GM19023 (cell line): Measurements from ENCODE around the gene TARS1.
A peak's percentile ranks its signal among the peaks of the same experiment; 100 is the strongest.

ENCODE experiments used
- ATAC-seq: cut with Tn5 transposase; IDR thresholded peaks from one replicate; pipeline ENCODE4 v1.9.1; 2021; ENCODE audit warnings: mild to moderate bottlenecking, moderate library complexity; ENCODE audit not compliant: unreplicated experiment

The TARS1 gene

GRCh38 chr5:33438996-33439395 is 1.8 kb upstream of the TARS1 start:
- ATAC-seq = no peak

DNA sequence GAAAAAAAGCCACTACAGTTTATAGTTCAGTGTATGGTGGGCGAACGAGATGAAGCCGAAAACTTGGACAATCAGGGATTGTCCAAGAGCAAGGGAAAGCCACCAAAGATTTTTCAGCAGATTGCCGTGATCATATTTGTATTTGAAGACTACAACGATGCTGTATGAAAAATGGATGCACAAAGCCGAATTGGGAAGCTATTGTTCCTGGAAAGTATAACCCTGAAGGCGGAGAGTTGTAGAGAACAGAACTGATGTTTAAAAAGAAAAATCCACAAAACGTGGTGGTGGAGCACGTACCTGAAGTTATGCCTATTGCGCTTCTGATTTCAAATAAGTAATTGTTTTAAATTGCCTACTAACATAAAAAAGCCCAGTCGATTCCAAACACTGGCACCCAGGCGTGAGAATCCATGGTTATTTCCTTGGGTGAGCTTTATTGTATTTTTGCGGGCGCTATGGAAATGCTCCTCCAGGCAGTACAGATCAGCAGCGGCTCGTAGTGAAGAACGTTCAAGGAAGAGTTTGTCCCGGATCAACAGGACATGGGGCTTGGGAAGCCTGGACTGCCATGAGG is 772 bp upstream of the TARS1 start:
- peak; percentile 3 for ATAC-seq

DNA sequence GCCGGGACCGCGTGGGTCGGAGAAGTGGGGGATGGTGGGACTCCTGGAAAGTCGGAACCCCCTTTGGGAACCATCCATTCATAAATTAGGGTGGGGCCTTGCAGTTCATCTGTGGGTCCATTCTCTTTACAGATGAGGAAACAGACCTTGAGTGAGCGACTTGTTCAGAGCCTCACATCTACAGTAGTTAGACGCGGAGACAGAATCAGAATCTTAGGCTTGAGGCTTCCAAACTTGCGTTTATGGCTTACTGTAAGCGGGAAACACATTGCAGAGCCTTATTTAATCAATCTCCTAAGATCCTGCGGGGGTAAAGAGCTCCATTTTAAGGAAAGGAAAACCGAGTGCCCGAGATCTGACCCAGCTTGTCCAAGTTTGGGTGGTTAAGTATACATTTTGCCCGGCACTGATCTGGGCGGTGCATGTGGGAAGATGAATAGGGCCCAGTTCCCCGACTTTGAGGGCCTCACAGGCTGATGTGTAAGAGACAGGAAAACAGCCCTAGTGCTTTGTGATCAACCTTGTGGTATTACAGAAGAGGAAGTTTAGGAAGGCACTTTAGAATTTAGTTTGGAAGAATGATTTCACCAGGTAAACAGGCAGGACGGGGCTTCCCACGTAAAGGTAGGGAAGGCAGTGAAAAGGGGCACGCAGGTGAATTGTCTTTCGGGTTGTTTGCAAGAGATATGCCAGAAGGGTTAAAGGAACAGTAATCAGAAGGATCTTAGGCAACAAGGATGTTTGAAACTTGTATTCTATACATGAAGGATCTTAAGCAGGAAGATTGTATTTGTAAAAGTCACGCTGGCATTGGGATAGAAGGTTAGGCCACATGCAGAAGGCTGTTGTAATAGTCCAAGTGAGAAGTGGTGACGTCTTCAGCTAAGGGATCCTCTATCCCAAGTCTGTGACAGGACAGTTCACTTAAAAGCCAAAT is 744 bp downstream of the TARS1 start:
- ATAC-seq = peak; percentile 35

DNA sequence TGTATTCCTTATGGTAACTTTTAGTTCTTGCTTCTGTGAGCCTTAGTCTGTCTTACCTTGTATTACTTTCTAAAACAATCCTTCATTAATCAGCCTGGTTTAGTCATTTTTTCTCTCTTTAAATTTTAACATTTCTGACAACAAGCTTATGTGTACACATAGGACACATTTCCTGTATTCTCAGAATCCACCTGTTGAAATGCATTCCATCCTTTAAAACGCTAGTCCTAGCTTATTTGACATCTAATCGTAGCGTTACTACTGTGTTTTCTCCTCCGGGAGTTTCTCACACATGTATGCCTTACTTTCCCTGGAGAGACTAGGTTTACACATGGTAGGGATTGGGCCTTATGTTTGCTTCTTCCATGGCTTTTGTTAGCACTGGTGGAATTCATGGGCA is 3.8 kb downstream of the TARS1 start:
- ATAC-seq = no peak

GRCh38 chr5:33445798-33446197 is 5.0 kb downstream of the TARS1 start:
- ATAC-seq = no peak

DNA sequence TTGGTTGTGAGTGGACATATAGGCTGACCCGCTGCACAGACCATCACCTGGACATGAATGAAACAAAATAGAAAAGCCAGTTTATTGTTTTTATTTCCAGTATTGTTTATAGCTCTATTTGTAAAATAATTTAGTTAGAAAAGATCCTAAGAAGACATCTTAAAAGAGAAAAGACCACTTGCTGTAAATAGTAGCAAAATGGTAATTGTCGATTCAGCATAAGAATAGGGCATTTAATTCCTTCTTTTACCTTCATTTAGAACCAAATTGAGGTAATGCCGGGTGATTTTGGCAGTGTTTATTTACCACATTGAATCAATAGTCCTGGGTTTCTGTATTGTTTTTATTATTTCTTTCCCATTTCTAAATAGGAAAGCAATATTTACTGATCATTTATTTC is 7.4 kb downstream of the TARS1 start:
- no peak for ATAC-seq

DNA sequence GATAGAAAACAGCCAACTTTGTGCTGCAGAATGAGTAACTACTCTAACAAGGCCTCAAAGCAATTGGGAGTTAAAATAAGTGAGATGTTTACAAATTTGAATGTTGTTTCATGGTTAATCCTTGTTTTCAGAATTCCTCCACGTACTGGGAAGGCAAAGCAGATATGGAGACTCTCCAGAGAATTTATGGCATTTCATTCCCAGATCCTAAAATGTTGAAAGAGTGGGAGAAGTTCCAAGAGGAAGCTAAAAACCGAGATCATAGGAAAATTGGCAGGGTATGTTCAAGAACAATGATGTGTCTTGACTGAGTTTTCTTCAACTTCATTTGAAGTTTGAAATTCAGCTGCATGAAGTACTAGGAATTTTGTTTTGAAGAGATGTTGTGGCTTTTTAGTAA is 16.4 kb downstream of the TARS1 start:
- no peak for ATAC-seq

DNA sequence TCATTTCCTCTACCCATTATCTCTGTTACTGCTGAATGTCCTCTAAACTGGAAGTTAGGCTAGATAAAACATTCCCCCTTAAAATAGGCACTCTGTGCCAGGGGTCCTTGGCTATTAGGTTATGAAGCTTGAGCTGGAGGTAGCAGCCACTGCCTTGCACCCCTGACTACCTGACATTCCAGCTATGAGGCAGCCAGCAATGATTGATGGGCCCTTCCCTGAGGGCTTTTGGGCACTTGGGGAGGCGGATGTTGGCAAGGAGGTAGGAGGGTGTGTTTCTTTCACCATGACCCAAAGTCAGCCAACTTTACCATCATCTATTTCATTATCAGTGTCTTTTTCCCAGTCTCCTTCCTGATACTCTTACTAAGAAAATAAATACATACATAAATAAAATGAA is 17.1 kb downstream of the TARS1 start:
- no peak for ATAC-seq

DNA sequence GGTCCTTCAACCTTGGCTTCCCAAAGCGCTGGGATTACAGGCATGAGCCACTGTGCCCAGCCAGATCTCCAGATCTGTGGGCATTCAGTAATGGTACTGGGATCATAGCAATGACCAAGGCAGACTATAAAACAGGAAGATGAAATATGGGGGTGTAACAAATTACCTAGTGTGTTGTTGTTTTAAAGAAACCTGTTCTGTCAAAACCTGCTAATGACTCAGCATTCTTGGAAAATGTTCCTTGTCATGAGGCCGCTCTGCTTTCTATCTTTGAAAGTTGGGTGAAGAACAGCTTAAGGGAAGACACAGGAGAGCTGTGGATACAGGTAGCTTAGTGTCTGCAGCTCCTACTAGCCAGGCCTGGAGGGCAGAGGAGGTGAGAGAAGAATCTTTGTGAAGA is 19.4 kb downstream of the TARS1 start:
- no peak for ATAC-seq

GRCh38 chr5:33462456-33462855 is 21.7 kb downstream of the TARS1 start:
- ATAC-seq = no peak

DNA sequence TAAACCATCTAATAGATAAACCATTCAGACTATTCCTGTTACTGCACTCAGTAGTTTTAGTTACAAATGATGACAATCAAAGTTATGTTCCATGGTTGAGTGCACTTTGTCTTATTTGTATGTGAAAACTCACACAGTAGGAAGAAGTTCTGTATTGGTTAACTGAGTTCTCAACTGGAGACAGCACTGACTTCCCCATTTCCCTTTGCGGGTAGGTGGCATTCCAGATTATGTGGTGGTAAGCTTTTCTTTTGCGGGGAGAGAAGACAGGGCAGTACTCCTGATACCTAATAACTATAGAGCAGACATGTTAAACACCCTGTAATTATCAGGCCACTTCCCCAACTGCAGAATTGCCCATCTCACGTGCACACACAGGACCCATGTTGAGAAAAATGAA is 24.4 kb downstream of the TARS1 start:
- no peak for ATAC-seq

DNA sequence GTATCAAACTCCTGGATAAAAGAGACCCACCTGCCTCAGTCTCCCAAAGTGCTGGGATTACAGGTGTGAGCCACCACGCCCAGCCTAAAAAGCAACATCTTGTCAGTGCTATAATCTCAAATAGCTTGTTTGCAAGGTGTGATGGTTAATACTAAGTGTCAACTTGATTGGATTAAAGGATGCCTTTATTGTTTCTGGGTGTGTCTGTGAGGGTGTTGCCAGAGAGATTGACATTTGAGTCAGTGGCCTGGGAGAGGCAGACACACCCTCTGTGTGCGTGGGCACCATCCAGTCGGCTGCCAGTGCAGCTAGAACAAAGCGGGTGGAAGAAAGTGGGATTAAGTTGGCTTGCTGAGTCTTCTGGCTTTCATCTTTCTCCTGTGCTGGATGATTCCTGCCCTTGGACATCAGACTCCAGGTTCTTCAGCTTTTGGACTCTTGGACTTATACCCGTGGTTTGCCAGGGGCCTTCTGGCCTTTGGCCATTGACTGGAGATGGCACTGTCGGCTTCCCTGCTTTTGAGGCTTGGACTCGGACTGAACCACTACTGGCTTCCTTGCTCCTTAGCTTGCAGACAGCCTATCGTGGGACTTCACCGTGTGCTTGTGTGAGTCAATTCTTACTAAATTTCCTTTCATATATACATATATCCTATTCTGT is 28.1 kb downstream of the TARS1 start:
- ATAC-seq = no peak

- ATAC-seq = no peak
Observed at GRCh38 chr5:33470544-33470943, 29.8 kb downstream of the TARS1 start.

DNA sequence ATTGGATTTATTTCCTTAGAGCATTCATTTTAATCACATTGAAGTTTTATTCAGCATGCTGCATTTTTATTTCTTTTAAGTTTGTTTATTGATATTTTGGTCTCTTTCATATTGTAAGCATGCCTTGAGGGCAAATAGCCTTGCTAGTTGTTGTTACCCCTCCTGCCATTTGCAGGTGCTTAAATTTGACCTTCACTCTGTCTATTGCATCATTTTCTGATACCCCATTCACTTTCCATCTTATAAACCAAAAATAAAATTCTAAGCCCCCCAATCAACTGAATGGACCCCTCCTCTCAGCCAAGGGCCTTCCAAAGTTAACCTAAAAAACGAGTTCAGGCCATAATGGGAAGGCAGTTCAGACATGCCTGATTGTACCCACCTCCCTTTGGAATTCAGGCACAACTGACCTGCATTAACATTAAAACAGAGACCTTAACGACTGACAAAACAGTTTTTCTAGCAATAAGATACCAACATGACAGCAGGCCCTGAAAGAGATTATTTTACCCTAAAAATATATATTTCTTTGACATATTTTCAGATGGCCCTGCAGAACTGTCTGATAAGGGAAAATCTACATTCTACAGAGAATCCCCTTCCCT is 32.1 kb downstream of the TARS1 start:
- ATAC-seq = no peak

DNA sequence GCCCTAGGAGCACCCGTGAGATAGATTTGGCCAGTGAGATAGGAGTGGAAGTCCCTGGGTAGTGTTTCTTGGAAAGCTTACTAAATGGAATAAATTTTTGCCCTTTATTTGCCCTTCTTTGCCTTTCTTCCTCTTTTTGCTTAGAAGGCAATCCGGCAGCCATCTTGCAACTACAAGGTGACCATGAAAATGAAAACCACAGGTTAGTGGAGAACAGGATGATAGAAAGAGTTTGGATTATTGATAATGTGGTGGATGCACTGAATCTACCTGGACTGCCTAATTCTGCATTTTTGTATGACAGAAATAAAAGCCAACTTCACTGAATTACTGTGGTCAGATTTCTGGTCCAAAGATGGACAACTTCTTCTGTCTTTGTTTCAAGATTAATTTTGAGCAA is 33.2 kb downstream of the TARS1 start:
- ATAC-seq = no peak

DNA sequence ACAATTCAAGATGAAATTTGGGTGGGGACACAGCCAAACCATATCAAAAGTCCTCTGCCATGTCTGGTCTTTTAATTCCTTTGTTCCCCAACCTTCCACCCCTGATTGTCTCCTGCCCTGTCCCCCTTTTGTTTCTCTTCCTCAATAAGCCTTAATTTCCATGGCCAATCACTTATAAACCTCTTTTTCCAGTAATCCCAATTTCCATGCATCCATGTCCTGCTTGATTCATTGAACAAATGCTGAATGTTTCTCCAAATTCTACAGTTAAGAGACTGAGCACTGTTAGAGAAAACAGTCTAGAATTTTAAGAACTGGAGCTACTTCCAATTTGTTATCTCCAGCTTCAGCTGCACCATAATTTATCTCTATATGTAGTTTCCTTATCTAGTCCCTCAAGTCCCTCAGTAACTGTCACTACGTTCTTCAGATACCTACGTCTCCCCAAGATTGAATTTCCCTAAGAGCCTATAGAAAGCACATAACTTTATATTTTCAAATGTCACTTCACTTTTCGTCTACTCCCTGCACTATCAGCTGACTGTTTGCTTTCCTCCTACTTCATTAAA is 34.2 kb downstream of the TARS1 start:
- ATAC-seq = no peak

DNA sequence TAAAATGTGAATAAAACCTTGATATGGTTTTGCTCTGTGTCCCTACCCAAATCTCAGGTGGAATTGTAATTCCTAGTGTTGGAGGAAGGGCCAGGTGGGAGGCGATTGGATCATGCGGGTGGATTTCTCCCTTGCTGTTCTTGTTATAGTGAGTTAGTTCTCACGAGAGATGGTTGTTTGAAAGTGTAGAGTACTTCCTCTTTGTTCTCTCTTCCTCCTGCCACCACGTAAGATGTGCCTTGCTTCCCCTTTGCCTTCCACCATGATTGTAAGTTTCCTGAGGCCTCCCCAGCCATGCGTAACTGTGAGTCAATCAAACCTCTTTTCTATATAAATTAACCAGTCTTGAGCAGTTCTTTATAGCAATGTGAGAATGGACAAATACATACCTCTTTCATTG is 34.9 kb downstream of the TARS1 start:
- ATAC-seq = no peak

DNA sequence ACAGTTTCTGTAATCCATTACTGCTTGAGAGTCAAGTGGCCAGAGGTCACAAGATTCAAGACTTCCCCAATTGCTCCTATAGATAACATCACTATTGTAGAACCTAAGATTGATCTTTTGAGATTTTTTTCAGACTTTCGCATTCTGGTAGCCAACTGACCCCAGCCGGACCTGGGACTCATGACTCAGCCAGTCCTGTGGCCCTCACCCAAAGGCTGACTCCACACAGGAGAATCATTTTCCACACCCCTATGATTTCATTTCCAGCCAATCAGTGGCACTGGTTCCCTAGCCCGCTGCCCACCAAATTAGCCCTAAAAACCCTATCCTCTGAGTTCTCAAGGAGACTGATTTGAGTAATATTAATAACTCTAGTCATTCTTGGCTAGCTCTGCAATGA is 36.2 kb downstream of the TARS1 start:
- no peak for ATAC-seq

- ATAC-seq = no peak
Observed at GRCh38 chr5:33477816-33478215, 37.1 kb downstream of the TARS1 start.

DNA sequence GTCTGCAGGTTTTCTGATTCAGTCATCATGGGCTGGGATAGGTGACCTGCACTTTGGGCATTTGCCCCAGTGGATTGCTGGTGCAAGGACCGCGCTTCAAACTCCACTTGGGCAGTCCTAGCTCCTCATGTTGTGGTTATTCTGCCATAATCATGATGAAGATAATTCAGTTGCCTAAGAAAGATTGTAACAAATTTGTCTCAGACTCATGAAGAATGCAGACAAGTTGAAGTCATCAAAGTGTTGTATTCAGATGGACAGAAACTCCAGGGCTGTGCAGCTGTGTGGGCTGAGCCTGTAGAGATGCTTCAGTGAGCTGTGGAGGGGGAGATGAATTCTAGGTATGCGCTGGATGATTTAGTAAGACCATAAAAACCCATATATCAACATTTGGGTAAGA is 38.5 kb downstream of the TARS1 start:
- ATAC-seq = no peak

DNA sequence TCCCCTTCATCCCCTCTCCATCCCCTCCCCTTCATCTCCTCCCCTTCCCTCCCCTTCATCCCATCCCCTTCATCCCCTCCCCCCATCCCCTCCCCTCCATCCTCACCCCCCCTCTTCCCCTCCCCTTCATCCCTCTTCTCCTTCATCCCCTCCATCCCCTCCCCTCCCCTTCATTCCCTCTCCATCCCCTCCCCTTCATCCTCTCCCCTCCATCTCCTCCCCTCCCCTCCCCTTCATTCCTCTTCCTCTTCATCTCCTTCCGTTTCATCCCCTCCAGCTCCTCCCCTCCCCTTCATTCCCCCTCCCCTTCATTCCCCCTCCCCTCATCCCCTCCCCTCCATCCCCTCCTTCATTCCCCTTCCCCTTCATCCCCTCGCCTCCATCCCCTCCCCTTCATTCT is 40.1 kb downstream of the TARS1 start:
- no peak for ATAC-seq
